H1 (cell line): Measurements from ENCODE around the gene GPATCH4. TPM values are rescaled to one million over a fixed set of nuclear protein-coding genes. Genes with fewer than 3 reads are reported as not detected.

Experiments used
- ASH2L ChIP-seq: fragments of 200-600, 300-600 bp; sonication (generic); IDR thresholded peaks from one replicate; pipeline ENCODE4 v1.7.1; 2017; ENCODE audit warnings: low read length
- ATF3 ChIP-seq: IDR thresholded peaks from 2 replicates; pipeline ENCODE4 v1.6.1; 2011; ENCODE audit warnings: low read depth, mild to moderate bottlenecking, low read length; ENCODE audit not compliant: insufficient read depth
- CHD2 ChIP-seq: IDR thresholded peaks from 2 replicates; pipeline ENCODE4 v1.6.1; 2012; ENCODE audit warnings: low read length, improper control_type of control experiment
- CHD7 ChIP-seq: fragments of 300-600 bp; sonication (generic); IDR thresholded peaks from 2 replicates; pipeline ENCODE4 v1.7.1; 2012; ENCODE audit warnings: low read length, moderate library complexity, mild to moderate bottlenecking, inconsistent platforms; ENCODE audit not compliant: insufficient replicate concordance
- JUND ChIP-seq: IDR thresholded peaks from 2 replicates; pipeline ENCODE4 v1.6.1; 2011; ENCODE audit warnings: mild to moderate bottlenecking, improper control_type of control experiment, low read length
- KDM5A ChIP-seq: fragments of 200-600 bp; IDR thresholded peaks from 2 replicates; pipeline ENCODE4 v1.7.1; 2012; ENCODE audit warnings: mild to moderate bottlenecking, low read length, inconsistent platforms, mixed read lengths
- MAX ChIP-seq: IDR thresholded peaks from 2 replicates; pipeline ENCODE4 v1.6.1; 2012; ENCODE audit warnings: inconsistent platforms
- SIX5 ChIP-seq: IDR thresholded peaks from 2 replicates; pipeline ENCODE4 v1.6.1; 2011; ENCODE audit warnings: mild to moderate bottlenecking, low read depth, low read length
- polyA plus RNA-seq, 7 experiments: library from polyadenylated mRNA; depleted of rRNA in 3 of 7; stranded (reverse) in 5 of 7; unstranded in 2 of 7; fragments of >200 nt in 5 of 7; fragments of 200-250 nt in 2 of 7; gene quantifications; 1 replicate in 5 of 7; 2 replicates in 1 of 7; 4 replicates in 1 of 7; pipeline versions ENCODE4 v1.2.1 to v1.2.3, GENCODE V29; 2011 to 2013; ENCODE audit warnings: missing spikeins in 2 of 7, mixed read lengths in 2 of 7
- total RNA-seq: library from RNA; stranded (reverse); fragmentation: NEBNext Ultra II Directional; extraction: Animal tissue kit (Norgen Biotek cat#: 25700); gene quantifications from 2 replicates; pipeline ENCODE4 v1.2.1, GENCODE V29; 2021
- TF ChIP-seq, protein P1 (sequence below), 3 experiments: IDR thresholded peaks; 1 replicate in 2 of 3; 2 replicates in 1 of 3; pipeline versions ENCODE4 v1.5.1 to v1.6.1; 2011; ENCODE audit warnings: low read length in 3 of 3, mild to moderate bottlenecking in 3 of 3, inconsistent platforms in 2 of 3, low read depth in 1 of 3, moderate library complexity in 1 of 3; ENCODE audit not compliant: insufficient read depth in 1 of 3; ENCODE audit errors: control extremely low read depth in 1 of 3

The GPATCH4 gene
- total and polyA plus RNA-seq, 2 of the 8 experiments (the other 6 are each of a cell fraction or from before 2014, with no cell fraction given) = 20.5 to 47.9 TPM

- TF ChIP-seq CHD7 = no peak
- TF ChIP-seq, protein P1, sequence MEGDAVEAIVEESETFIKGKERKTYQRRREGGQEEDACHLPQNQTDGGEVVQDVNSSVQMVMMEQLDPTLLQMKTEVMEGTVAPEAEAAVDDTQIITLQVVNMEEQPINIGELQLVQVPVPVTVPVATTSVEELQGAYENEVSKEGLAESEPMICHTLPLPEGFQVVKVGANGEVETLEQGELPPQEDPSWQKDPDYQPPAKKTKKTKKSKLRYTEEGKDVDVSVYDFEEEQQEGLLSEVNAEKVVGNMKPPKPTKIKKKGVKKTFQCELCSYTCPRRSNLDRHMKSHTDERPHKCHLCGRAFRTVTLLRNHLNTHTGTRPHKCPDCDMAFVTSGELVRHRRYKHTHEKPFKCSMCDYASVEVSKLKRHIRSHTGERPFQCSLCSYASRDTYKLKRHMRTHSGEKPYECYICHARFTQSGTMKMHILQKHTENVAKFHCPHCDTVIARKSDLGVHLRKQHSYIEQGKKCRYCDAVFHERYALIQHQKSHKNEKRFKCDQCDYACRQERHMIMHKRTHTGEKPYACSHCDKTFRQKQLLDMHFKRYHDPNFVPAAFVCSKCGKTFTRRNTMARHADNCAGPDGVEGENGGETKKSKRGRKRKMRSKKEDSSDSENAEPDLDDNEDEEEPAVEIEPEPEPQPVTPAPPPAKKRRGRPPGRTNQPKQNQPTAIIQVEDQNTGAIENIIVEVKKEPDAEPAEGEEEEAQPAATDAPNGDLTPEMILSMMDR (IDR thresholded peaks at IDR 0.05; ENCODE audit: control extremely low read depth in 1 of 3, insufficient read depth in 1 of 3, low read depth in 1 of 3, low read length in 3 of 3) = no peak
- TF ChIP-seq SIX5 = no peak
- no peak for TF ChIP-seq ATF3
- TF ChIP-seq ASH2L = no peak
- TF ChIP-seq MAX = no peak
- TF ChIP-seq KDM5A = no peak
- TF ChIP-seq CHD2 = no peak
- TF ChIP-seq JUND = no peak
These were observed 44.4 kb upstream of the GPATCH4 start (continued) for GRCh38 chr1:156645666-156646065.
